Activated B cell treated with CpG ODN at 0.5 μM for 24 hours (primary cell): Measurements from ENCODE around the gene PAK5. TPM values are rescaled to one million over a fixed set of nuclear protein-coding genes. Genes with fewer than 3 reads are reported as not detected.

Source experiments
- ATAC-seq: fragments of 200-7000 bp; cut with Tn5 transposase; one replicate; pipeline ENCODE4 v1.10.0; 2021; ENCODE audit warnings: low read depth, mild to moderate bottlenecking, moderate library complexity
- CTCF ChIA-PET: fragments of 350-600 bp; sonication (Branson Sonifier 250); formaldehyde crosslinking; loops from one replicate; lab custom pipeline; 2021; ENCODE audit warnings: antibody characterized with exemption; lab: Charles Lee
- POLR2A ChIA-PET: fragments of 350-600 bp; sonication (Branson Sonifier 250); formaldehyde crosslinking; loops from one replicate; lab custom pipeline; 2021; ENCODE audit warnings: antibody characterized with exemption; lab: Charles Lee
- DNase-seq: peaks from one replicate; pipeline ENCODE4 v3.0.0; 2022
- H3K27ac Mint-ChIP-seq: one replicate; pipeline ENCODE4 v1.8.0; 2020; ENCODE audit warnings: mixed read lengths
- H3K27me3 Mint-ChIP-seq: one replicate; pipeline ENCODE4 v1.8.0; 2021; ENCODE audit warnings: mixed read lengths
- H3K36me3 Mint-ChIP-seq: one replicate; pipeline ENCODE4 v1.8.0; 2021; ENCODE audit warnings: low read depth, mixed read lengths
- H3K4me1 Mint-ChIP-seq: one replicate; pipeline ENCODE4 v1.8.0; 2021; ENCODE audit warnings: mixed read lengths
- H3K4me3 Mint-ChIP-seq: one replicate; pipeline ENCODE4 v1.8.0; 2020; ENCODE audit warnings: mild to moderate bottlenecking, mixed read lengths
- H3K9me3 Mint-ChIP-seq: one replicate; pipeline ENCODE4 v1.8.0; 2020; ENCODE audit warnings: mixed read lengths
- intact Hi-C: fragments of 100-400 bp; cut with micrococcal nuclease; formaldehyde crosslinking; loops from one replicate; pipeline ENCODE4 v1.15.1; 2024
- total RNA-seq: library from RNA; stranded (reverse); gene quantifications from 2 replicates; pipeline ENCODE4 v1.2.3, GENCODE V29; 2022
- TF ChIP-seq, protein P1 (sequence below): fragments of 200-600 bp; IDR thresholded peaks from one replicate; pipeline ENCODE4 v1.8.0; 2022; ENCODE audit warnings: antibody characterized with exemption, mild to moderate bottlenecking

The PAK5 gene
- total RNA-seq, 1 donor from 2014 or later: not detected

DNA sequence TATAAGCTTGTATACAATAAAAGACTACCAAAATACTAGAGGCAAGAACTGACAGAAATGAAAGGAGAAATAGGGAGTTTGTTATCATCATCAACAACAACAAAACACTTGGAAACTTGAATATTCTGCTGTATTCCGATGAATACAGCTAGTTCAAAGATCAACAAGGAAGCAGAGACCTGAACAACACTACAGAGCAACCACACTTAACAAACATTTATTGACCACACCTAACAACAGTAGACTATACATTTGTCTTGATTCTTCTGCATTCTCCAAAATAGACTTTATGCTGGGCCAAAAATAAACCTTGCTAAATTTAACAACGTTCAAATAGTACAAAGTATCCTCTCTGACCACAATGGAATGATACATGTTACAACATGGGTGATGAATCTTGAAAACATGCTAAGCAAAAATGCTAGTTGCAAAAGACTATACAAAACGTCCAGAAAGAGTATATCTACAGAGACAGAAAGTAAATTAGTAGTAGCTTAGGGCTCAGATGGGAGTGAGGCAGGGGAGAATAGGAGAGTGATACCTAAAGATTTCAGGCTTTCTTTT is 39.1 kb upstream of the PAK5 start:
- no peaks in the 10 kb centered on the region for H3K9me3 Mint-ChIP-seq
- H3K4me3 Mint-ChIP-seq: no peak overlapping the region
- DNase-seq: no peak
- intact Hi-C loops: no loop called here
- H3K4me1 Mint-ChIP-seq: no peaks in the 10 kb centered on the region
- TF ChIP-seq, protein P1, sequence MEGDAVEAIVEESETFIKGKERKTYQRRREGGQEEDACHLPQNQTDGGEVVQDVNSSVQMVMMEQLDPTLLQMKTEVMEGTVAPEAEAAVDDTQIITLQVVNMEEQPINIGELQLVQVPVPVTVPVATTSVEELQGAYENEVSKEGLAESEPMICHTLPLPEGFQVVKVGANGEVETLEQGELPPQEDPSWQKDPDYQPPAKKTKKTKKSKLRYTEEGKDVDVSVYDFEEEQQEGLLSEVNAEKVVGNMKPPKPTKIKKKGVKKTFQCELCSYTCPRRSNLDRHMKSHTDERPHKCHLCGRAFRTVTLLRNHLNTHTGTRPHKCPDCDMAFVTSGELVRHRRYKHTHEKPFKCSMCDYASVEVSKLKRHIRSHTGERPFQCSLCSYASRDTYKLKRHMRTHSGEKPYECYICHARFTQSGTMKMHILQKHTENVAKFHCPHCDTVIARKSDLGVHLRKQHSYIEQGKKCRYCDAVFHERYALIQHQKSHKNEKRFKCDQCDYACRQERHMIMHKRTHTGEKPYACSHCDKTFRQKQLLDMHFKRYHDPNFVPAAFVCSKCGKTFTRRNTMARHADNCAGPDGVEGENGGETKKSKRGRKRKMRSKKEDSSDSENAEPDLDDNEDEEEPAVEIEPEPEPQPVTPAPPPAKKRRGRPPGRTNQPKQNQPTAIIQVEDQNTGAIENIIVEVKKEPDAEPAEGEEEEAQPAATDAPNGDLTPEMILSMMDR: no peak
- ATAC-seq: no peak
- POLR2A ChIA-PET: no interaction called here
- CTCF ChIA-PET: no interaction called here
- no peak overlapping the region for H3K27ac Mint-ChIP-seq
- no peaks in the 10 kb centered on the region for H3K27me3 Mint-ChIP-seq
- no peaks in the 10 kb centered on the region for H3K36me3 Mint-ChIP-seq

DNA sequence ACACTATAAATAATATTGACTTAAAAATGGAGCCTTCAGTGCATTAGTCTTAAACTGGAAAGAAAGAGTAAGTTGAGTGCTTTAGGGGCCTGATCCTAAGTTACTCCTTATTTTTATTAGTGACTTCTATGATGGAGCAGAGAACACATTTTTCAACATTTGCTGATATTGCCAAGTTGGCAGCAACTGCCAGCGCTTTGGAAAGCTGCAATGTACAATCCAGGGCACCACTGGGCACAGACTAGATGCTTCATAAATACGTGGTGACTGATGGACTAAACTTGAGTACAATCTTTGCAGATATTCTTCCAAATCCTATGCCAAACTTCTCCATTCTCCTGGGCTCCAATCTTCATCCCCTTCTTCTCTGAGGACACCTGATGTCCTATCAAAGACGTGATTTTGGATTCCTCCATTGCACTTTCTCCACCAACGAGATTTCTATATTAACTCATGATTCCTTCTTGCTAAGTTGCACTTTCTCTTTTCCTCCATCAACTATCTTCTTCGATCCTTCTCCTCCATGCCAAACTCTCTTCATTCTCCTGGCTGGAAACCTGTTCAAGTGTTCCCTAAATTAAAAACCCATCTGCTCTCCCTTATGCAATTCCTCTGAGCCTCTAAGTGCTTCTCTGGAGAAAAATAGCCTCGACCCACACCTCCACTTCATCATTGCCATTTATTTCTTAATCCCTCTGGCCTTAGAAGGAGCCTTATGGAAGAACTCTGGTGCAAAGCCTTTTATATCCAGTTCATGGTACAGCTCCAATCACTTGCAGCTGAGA is 28.5 kb upstream of the PAK5 start:
- no peaks in the 10 kb centered on the region for H3K36me3 Mint-ChIP-seq
- TF ChIP-seq, protein P1: no peak
- DNase-seq (no peak), ATAC-seq (no peak)
- H3K27me3 Mint-ChIP-seq: no peaks in the 10 kb centered on the region
- H3K4me1 Mint-ChIP-seq: no peaks in the 10 kb centered on the region
- no peak overlapping the region for H3K27ac Mint-ChIP-seq
- intact Hi-C loops: no loop called here
- no peak overlapping the region for H3K4me3 Mint-ChIP-seq
- ChIA-PET CTCF (no interaction called here), POLR2A (no interaction called here)
- H3K9me3 Mint-ChIP-seq: peaks cover 2% of the 10 kb centered on the region

DNA sequence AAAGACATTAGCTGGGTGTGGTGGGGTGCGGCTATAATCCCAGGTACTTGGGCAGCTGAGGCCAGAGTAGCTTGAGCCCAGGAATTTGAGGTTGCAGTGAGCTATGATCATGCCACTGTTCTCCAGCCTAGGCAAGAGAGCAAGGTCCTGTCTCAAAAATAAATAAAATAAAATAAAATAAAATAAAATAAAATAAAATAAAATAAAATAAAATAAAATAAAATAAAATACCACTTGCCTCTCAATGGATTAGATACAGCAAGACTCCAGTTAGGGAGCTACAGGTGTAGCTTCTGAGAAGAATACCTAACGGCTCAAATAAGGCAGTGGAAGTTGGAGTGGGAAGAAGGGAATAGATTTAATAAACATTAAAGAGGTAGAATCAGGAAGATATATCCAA is 13.7 kb upstream of the PAK5 start:
- no peaks in the 10 kb centered on the region for H3K27me3 Mint-ChIP-seq
- no peaks in the 10 kb centered on the region for H3K4me1 Mint-ChIP-seq
- no peaks in the 10 kb centered on the region for H3K9me3 Mint-ChIP-seq
- CTCF ChIA-PET: no interaction called here
- DNase-seq (no peak), ATAC-seq (no peak)
- intact Hi-C loops: no loop called here
- TF ChIP-seq, protein P1: no peak
- H3K27ac Mint-ChIP-seq: no peak overlapping the region
- POLR2A ChIA-PET: no interaction called here
- H3K4me3 Mint-ChIP-seq: no peak overlapping the region
- H3K36me3 Mint-ChIP-seq: no peaks in the 10 kb centered on the region

DNA sequence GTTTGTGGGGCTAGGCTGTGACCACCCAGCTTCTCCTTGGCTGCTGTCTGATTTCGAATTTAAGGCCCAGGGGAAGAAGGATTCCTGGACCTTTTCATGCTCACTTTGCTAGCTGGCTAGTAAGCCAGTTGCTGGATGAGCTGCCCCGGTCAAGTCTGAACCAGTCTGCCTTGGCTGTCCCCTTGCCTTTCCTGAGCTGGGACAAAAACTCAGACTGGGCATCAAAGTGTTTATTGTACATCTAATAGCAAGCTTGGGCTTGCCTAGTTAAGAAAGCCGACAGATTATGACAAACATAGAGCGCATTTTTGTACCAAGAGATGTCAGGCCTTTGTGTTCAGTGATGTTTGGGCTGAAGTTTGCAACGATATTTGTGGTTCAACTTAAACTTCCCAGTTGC is 750 bp upstream of the PAK5 start:
- DNase-seq: no peak
- TF ChIP-seq, protein P1: no peak
- CTCF ChIA-PET: no interaction called here
- peaks cover 25% of the 10 kb centered on the region for H3K27me3 Mint-ChIP-seq
- POLR2A ChIA-PET: no interaction called here
- no peak overlapping the region for H3K4me3 Mint-ChIP-seq
- no peak for ATAC-seq
- no peak overlapping the region for H3K27ac Mint-ChIP-seq
- intact Hi-C loops: no loop called here
- no peaks in the 10 kb centered on the region for H3K4me1 Mint-ChIP-seq
- H3K36me3 Mint-ChIP-seq: no peaks in the 10 kb centered on the region
- H3K9me3 Mint-ChIP-seq: no peaks in the 10 kb centered on the region

DNA sequence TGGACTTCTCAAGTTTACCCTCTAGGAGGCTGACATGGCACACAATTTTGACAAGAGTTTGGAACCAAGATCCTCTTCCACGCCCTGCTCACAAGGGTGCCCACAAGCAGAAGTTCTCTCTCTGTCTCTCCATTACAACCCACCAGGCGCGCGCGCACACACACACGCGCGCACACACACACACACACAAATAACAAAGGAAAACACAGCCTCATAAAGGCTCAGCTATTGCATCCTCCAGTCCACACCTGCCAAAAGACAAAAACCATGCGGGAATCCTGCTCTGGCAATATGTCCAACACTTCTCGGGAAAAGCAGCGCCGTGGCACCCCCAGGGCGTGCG is 870 bp downstream of the PAK5 start:
- intact Hi-C loops: no loop called here
- Mint-ChIP-seq H3K27me3 (peaks cover 25% of the 10 kb centered on the region), H3K27ac (no peak overlapping the region)

More for the DNA sequence above, 870 bp downstream of the PAK5 start:
- H3K9me3 Mint-ChIP-seq: no peaks in the 10 kb centered on the region
- no peak overlapping the region for H3K4me3 Mint-ChIP-seq
- TF ChIP-seq, protein P1: no peak
- DNase-seq (no peak), ATAC-seq (no peak)
- POLR2A ChIA-PET: no interaction called here
- no peaks in the 10 kb centered on the region for H3K4me1 Mint-ChIP-seq
- no peaks in the 10 kb centered on the region for H3K36me3 Mint-ChIP-seq
- CTCF ChIA-PET: no interaction called here
